Measurements from ENCODE around the gene ZFYVE9. TPM values are rescaled to one million over a fixed set of nuclear protein-coding genes. Genes with fewer than 3 reads are reported as not detected.
"Not testable (repeated sequence)": the region's sequence is repeated elsewhere in the genome, so short reads cannot be mapped to it uniquely, and the experiment has no call there.

Gene ZFYVE9
- total RNA-seq, 4 donors from 2014 or later = 23.1 to 35.0 (median 27.7) TPM

DNA sequence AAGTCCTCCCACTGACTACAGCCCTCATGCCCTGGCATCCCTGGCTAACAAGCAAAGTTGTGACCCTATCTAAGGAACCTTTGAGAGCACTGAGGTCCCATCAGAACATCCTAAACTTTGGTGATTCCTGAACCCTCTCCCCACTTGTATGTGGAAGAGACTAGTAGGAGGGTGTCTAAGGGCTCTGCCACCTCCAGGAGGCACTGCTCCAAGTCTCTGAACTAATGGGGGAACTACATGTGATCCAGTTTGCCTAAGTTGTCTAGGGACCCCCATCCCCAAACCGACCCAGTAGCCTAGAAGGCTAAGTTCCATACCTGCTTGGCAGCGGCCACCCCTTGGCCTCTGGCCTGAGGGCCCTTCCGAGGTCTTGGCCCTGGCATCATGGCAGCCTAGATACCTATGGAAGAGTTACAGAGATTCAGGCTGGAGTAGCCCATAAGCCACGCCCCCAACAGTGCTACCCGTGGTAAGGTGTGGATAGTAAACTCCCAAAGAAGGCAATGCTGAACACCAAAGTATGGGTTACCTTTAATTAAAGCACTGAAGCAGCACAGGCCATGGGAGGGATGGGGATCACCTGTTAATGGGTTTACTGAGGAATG is 222.4 kb downstream of the ZFYVE9 start:
- TF ChIP-seq, protein P1, sequence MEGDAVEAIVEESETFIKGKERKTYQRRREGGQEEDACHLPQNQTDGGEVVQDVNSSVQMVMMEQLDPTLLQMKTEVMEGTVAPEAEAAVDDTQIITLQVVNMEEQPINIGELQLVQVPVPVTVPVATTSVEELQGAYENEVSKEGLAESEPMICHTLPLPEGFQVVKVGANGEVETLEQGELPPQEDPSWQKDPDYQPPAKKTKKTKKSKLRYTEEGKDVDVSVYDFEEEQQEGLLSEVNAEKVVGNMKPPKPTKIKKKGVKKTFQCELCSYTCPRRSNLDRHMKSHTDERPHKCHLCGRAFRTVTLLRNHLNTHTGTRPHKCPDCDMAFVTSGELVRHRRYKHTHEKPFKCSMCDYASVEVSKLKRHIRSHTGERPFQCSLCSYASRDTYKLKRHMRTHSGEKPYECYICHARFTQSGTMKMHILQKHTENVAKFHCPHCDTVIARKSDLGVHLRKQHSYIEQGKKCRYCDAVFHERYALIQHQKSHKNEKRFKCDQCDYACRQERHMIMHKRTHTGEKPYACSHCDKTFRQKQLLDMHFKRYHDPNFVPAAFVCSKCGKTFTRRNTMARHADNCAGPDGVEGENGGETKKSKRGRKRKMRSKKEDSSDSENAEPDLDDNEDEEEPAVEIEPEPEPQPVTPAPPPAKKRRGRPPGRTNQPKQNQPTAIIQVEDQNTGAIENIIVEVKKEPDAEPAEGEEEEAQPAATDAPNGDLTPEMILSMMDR (IDR thresholded peaks at IDR 0.05) = no peak
- ATAC-seq (ENCODE audit: low FRiP score) (no peak), DNase-seq (ENCODE audit: low spot score) (no peak)

DNA sequence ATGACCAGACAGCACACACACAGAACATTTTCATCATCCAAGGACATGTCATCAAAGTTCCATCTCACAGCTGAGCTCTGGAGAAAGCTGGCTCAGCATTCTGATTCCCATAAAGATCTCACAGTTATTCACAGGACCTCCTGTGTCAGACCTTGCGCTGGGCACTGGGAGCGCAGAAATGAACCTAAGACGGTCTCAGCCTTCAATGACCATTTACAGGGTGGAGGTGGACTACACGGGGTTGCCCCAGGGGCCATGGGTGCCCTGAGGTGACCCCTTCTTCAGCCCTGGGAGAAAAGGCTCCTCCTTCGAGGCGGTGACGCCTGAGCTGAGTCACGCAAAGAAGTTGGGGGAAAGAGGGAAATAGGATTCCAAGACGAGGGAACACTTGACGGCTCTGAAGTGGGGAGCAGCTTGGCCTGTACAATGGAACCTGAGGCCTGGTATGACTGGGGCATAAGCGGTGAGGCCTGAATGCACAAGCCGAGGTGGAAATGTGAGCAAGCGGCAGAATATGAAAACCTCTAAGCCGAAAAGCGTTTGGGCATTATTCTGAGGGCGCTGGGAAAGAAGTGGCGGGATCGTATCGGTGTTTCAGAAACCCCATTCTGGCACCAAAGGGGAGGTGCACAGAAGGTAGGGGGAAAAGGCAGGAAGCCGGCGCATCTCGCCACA is 223.3 kb downstream of the ZFYVE9 start:
- TF ChIP-seq, protein P1 (IDR thresholded peaks at IDR 0.05) = no peak
- peak; percentile 48 for ATAC-seq (ENCODE audit: low FRiP score)
- peak; percentile 62 for DNase-seq (ENCODE audit: low spot score)

DNA sequence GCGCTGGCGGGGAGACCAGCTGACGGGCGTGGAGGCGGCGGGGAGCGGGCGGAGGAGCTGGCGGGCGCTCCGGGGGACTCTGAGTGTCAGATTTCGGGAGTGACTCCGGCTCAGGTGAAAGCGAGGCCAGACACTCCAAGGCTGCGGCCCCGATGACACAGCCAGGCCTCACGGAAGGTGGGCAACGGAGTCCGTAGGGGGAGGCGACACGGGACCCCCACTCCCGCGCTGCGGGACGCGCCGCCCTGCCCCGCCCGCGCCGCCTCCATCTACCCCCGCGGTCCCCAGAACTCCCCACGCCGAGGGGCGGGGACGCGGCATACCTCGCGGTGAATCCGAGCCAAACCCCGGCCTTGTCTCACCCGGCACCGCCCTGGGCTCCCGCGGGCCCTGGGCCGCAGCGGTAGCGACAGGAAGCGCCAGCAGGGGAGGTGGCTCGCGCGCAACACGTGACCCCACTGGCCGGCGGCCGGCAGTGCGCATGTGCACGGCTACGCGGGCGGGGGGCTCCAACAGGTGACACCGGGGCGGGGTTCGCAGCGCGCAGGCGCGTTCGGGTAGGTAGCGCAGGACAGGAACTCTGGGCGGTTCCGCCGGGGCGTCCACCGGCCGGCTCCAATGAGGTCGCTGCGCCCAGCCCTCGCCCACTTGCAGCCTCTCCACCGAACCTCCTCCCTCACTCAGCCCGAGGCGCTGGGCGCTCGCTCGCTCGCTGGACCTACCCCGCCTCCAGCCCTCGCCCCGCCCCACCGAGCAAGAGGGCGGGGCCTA is 224.0 kb downstream of the ZFYVE9 start, which contains the start of gene CC2D1B:
TSS of gene CC2D1B (minus strand) at position 460 of the 771 bp plus-strand sequence. CDS start 1,585 bp downstream, outside the sequence.
- TF ChIP-seq, protein P1 (IDR thresholded peaks at IDR 0.05) = no peak
- DNase-seq (ENCODE audit: low spot score) (peak; percentile 86), ATAC-seq (ENCODE audit: low FRiP score) (peak; percentile 96)

DNA sequence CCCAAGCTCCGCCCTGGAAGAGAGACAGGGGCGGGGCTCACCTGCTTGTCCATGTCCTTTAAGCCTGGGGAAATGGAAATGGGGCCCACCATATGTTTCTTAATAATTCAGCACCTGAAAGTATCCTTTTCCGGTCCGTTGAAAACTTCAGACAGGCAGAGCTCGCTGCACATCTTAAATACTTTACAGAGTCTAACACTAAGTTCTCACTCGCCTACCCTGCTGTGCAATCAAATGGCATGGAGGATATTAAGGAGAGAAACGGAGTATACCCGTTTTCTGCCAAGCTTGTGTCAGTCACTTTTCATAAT is 224.6 kb downstream of the ZFYVE9 start:
- ATAC-seq (ENCODE audit: low FRiP score) (no peak), DNase-seq (ENCODE audit: low spot score) (no peak)
- TF ChIP-seq, protein P1 (IDR thresholded peaks at IDR 0.05) = no peak

DNA sequence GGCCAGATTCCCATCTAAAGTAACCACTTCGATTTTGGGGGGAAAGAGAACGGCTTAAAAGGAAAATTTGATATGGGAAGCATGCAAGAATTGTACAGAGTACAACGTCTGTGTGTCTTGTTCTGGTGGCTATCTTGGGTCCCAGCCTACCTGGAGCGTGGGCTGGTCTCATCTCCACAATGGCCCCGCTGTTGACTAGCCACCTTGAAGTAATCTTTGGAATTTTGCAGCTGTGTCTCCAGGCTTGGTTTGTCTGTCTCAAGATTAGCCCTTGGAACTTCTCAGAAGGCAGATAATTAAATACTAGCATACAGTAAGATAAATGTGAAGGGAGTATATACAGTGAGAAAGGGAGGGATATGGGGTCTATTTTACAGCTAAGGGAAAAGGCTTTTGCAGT is 225.4 kb downstream of the ZFYVE9 start:
- DNase-seq (ENCODE audit: low spot score) (no peak), ATAC-seq (ENCODE audit: low FRiP score) (no peak)
- TF ChIP-seq, protein P1 (IDR thresholded peaks at IDR 0.05) = no peak

DNA sequence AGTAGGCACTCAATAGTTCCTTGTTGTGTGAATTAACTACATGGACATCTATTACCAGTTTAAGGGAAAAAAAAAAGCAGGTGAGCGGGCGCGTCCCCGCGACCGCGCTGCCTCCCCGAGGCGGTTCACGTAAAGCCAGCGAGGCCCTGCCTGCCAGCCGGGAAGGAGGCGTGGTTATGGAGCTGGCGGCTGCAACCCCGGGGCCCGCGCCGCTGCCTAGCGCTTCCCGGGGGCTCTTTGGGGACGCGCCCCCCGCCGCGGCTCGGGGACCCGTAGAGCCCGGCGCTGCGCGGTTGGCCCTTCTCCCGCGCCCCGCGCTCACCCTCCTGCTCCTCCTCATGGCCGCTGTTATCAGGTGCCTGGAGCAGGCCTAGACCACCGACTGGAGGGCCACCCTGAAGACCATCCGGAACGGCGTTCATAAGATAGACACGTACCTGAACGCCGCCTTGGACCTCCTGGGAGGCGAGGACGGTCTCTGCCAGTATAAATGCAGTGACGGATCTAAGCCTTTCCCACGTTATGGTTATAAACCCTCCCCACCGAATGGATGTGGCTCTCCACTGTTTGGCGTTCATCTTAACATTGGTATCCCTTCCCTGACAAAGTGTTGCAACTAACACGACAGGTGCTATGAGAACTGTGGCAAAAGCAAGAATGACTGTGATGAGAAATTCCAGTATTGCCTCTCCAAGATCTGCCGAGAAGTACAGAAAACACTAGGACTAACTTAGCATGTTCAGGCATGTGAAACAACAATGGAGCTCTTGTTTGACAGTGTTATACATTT is 226.7 kb downstream of the ZFYVE9 start:
- ATAC-seq (ENCODE audit: low FRiP score) = no peak
- DNase-seq (ENCODE audit: low spot score) = no peak
- TF ChIP-seq, protein P1 (IDR thresholded peaks at IDR 0.05) = no peak

DNA sequence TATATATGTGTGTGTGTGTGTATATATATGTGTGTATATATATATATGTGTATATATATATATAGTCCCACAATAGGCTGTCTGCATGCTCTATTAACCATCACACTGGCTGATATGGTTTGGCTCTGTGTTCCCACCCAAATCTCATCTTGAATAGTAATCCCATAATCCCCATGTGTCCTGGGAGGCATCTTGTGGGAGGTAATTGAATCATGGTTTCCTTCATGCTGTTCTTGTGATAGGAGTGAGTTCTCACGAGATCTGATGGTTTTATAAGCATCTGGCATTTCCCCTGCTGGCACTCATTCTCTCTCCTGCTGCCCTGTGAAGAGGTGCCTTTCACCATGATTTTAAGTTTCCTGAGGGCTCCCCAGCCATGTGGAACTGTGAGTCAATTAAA is 228.0 kb downstream of the ZFYVE9 start:
- not testable (repeated sequence) for ATAC-seq (ENCODE audit: low FRiP score)

More for the DNA sequence above, 228.0 kb downstream of the ZFYVE9 start:
- DNase-seq (ENCODE audit: low spot score) = not testable (repeated sequence)
